HG03139 (cell line): ENCODE results near the gene SYT2.

Experiments
- ATAC-seq: cut with Tn5 transposase; IDR thresholded peaks from one replicate; pipeline ENCODE4 v1.9.1; 2021; ENCODE audit not compliant: unreplicated experiment

The SYT2 gene

DNA sequence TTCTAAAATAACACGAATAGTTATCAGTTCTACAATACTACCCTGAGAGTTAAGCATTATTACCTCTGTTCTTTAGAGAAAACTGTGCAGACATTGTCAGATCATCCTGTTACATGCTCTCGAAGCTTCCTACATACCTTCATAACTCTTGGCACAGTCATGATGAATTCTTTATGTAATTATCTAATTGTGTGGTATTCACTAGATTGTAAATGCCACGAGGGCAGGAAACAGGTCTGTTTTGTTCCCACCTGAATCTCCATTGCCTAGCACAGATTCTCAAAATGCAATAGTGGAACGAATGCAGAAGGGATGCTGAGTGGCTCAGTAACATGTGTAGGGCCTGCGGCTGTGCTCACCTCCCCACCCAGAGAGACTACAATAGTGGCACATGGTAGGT lies 3.4 kb downstream of the SYT2 start:
- no peak for ATAC-seq

DNA sequence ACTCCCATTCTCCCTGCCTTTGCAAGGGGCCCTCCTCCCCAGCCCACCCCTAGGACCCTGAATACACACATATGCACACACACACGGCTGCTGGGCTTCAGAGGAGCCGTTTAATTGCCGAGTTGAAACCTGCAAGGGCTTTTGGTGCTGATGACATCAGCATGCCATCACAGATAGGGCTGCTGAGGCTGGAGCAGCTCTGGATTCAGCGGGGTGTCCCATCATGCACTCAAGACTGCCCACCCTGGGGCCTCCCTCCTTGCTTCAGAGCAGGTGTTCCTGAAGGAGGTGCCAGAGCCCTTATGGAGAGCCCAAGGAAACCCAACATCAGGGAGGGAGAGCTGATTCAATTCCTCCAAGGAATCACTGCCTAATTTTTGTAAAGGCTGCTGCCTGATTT lies 5.7 kb downstream of the SYT2 start:
- no peak for ATAC-seq

DNA sequence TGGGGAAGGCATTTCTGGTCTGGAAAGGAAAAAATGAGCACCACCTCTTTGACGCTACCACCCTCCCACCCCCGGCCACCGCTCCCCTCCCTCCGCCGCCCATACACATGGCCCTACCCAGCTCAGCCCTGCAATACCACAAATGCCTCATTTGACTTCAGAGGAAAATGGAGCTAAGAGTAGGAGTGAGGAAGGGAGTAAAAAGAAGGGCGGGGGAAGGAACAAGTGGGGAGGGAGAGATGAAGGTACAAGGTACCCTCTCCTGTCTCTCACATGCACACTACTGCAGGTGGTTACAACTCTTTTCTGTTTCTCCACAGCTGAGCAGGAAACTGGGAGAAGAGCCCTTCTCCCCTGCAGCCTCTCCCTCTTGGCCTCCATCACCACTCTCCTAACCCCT lies 7.1 kb downstream of the SYT2 start:
- ATAC-seq = no peak

DNA sequence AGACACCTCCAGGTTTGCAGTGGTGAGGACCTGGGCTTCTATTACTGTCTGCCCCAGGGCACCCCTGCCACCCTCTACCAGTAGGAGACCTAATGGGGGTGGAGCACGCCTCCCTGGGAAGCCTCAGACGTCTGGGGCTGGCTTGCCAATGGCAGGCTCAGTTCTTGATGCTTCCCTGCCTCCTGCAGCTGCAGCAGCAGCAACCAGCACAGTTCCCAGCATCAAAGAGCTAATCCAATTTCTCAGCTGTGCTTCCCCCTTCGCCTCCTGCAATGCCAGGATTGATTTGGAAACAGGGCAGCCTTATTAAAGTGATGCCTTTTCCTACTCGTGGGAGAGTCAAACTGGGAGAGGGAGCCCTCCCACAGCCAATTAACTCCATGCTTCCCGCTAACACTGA lies 8.2 kb downstream of the SYT2 start:
- no peak for ATAC-seq

DNA sequence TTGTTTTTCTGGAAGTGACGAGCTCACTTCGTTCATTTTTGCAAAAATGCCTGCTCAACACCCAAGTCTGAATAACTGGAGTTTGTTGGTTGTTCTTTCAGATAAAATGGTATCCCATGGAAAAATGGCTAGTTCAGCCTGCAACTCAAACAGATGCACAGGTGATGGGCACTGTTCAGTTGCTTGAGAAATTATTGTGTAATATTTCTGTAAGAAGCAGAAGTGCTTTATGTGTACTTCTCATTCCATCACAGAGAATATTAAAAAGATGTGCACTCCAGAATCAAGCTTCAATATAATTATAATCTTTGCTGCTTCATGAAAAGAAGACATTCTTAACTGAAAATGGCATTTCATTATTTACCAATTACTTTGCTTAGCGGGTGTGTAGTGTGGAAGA lies 9.1 kb downstream of the SYT2 start:
- no peak for ATAC-seq

DNA sequence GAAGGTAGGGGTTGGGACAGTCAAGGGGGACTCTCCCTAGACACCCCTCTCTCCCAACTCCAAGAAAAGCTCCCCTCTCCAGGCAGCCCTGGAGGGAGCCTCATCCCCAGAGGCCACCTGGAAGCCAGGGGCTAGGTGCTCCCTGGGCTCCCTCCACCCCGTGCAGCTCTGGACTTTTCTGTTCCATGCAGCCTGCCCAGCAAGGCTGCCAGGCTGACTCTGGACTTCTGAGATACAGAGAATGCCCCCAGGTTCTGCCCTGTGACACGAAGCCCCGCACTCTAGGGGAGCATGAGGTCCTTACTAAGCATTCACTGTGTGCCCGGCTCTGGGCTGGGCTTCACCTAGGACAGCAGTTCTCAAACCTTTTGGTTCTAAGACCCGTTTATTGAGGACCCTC lies 10.2 kb downstream of the SYT2 start:
- ATAC-seq = no peak

DNA sequence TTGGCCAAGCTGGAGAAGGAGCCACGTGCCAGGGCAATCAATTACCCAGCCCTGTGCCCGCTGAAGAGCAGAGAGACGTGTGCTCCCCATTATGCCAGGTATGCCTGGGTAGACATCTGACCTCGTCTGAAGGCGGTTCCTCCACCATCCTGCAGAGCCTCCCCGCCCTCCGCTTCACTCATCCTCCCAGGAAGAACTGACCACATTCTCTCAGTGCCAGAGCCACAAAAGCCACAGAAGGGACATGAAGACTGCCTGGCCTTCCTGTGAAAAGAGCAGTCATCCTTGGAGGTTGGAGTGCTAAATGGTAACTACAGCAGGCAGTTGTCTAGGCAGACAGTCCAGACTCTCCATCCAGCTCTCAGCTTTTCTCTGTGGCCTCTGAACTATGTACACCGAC lies 12.0 kb downstream of the SYT2 start:
- ATAC-seq = no peak

DNA sequence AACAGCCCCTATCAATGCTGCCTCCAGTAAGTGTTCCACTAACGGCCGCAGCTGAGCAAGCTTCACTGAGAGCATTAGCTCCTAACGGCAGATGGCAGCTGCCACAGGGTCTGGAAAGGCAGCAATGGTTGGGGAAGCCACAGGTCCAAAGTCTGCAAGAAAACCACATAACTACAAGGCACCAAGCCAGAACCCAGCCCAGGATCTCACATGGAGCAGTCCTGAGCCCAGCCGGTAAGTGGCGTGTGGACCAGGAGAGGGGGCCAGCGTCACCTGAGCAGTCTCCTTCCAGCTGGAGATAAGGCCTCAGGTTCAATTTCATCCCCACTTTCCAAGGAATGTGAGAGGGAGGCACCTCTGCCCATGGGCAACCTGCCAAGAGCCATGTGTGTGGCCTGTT lies 13.2 kb downstream of the SYT2 start:
- no peak for ATAC-seq

DNA sequence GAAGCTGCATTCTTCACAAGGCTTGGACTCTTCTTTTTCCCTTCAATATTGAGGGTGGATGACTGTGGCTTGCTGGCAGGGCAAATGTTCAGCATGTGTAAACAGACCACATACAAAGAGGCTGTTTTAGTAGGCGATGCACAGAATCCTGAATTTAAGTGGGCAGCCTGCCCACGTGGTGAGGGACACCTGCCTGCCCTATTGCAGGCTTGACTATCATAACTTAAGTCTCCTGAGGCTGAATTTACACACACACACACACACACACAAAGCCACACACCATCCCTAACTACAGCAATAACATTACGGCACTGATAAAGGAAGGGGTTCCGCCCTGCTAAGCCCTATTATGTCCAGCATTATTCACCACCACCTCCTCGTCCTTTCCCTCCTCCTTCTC lies 15.9 kb downstream of the SYT2 start:
- ATAC-seq = no peak

DNA sequence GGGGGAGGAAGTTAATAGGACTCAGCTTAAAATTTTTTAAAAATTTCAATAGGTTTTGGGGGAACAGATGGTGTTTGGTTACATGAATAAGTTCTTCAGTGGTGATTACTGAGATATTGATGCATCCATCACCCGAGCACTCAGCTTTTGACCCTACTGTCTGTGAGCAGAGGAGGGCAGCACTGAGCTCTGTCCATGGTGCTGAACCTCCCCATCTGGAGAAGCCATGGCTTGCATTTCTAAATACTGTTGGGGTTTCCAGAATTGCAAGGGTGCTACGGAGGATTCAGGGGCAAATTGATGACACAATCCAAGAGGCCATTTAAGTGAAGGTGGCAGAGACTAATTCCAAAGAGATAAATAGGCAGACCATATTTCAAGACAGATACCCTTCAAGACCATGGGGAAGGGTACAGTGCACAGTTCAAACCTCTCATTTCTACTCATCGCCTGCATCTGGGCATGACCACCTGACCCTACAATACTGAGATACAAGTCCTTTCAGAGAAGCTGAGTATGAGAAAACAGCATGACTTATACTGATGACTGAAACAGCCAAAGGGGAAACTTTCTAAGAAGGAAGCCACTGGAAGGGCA lies 17.2 kb downstream of the SYT2 start:
- ATAC-seq = no peak

DNA sequence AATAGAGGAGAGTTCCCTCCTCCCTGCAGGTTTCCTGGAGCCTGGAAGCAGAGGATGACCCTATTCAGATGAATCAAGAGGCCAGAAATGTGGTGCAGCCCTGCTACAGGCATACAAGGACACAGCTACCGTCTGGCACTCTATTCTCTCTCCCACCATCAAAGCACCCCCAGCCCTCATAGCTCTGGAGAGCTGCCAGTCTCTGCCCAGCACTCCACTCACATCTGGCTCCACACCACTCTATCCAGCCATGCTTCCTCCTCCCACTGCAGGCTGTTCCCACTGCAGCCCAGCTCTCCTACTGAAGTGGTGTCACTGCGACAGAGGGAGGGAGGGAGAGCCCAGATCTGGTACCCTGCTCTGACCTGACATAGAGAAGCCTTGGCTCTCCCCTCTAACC lies 18.4 kb downstream of the SYT2 start:
- no peak for ATAC-seq

DNA sequence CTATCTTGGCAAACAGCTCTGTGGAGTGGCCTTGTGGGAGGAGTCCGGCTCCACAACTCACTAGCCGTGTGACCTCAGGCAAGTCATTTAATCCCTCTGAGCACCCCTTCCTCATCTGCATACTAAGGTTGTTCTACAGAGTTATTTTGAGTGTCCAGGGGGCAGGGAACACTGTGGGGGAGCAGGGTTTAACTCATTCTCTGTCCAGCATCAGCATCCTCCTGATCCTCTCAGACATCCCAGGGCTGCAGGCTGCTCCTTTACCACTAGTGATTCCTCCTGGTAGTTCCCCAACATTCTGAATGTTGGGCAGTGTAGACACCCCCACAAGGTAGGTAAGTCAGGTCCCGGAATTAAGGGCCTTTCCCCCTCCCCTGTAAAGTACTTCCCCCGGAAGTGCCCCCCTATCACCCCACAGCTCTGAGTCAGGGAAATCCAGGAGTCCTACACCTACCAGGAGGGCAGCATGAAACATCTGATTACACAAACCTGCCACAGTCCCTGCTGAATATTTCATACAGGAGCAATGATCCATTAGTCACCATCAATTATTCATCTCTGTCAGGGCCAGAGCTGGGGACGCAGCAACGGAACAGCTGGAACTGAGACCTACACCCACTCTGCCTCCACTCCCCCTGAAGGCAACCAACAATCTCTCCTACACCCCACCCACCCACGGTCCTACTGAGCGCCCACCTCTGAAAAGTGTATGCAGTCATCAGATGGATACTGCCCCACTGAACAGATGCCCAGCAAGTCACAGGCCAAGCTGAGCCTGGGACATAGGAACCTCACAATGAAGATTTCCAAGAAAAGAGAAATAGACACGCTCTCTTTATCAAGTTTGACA lies 20.5 kb downstream of the SYT2 start:
- no peak for ATAC-seq

DNA sequence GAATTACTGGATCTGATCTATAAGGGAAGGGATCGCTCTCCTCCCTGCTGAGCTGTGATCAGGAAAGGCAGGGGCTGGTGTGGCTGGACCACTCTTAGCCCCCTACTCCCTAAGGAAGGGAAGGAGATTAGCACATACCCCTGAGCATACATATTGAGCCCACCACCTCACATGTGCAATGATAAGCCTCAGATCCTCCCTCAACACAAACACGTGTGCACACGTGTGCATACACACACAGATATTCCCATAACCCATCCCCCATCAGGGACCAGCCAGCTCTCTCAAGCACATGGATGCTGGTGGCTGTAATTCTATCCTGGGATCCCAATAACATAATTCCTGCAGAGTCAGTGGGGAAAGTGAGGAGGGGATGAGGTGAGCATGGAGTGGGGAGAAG lies 21.2 kb downstream of the SYT2 start:
- no peak for ATAC-seq

DNA sequence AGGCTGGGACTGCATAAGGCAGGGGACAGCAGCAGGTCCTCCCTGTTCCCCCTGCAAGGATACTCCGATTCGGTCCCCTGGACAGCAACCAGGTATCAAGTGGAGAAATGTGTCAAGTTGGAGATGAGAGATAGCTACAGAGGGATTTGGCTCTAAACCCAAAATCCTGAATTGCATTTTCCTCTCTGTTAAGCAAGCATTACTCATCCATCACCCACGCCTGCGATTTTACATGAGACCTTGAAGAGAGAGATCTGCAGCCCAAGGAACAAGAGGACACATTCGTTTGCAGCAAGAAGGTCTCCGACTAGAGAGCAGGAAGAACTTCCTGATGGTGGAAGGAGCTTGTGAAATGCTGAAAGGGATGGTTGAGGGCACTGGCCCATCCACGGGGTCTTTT lies 21.9 kb downstream of the SYT2 start:
- ATAC-seq = no peak

DNA sequence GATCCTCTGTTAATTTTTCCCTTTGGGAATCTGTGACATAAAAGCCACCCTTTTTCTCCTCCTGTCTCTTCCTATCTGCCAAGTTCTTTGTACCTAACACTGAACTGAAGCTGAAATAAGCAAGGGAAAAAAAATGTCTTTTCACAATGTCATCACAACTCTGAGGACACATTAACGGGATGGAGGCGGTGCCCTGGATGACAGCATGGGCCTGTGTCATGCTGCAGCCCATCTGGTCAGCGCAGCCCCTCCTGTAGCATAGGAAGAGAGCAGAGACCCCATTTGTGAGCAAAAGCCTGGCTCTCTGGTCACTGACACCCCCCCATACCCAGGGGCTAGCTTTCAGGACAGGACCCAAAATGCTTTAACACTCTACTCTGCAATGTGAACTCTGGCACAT lies 22.5 kb downstream of the SYT2 start:
- ATAC-seq = no peak

DNA sequence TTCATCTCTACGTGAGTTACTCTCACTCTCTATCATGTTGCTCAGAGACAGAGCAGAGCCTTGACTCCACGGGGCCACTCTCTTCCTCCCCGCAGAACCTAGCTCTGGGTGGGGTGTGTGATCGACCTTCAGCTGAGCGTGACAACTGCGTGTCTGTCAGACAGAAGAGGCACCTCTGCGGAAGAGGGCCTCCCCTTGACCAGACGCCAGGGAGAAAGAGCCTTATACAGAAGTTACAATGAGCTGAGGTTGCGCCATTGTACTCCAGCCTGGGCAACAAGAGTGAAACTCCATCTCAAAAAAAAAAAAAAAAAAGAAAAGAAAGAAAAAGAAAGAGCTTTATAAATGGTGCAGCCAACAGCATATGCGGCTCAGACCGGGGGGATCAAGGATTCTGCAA lies 22.9 kb downstream of the SYT2 start:
- no peak for ATAC-seq

DNA sequence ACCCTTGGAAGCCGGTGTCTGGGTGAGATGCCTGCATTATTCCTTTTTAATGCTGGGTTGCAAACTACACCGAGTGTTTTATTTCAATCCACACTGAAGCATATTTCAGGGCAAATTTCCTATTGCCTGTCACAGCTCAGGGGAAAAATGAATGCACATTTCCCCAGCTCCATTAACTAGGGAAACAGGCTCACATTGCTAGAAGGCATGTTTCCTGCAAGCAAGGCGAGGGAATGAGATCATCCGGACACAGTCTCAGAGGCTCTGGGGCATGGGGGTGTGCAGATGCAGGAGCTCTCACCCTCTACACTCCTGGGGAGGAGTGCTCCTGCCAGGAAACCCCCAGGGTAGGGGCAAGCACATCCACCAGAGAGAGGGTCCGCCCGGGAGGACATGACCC lies 24.6 kb downstream of the SYT2 start:
- ATAC-seq = no peak

DNA sequence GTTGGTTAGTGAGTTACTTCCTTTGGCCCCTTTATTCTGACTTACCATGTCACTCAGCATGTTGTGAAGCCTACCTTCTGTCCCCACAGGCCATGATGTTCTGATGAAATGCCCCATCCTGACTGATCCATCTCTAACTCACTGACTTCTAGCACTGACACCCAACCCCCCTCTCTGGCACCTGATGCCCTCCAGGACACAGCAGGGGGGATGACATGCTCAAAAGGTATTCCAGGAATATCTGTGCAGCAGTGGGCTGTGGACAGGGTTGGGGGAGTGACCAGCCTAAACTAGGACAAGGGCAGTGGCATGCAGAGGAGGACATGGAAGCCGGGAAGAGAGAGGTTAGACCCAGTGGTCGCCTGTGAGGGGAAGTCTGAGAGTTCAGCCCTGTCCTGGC lies 25.5 kb downstream of the SYT2 start:
- no peak for ATAC-seq

DNA sequence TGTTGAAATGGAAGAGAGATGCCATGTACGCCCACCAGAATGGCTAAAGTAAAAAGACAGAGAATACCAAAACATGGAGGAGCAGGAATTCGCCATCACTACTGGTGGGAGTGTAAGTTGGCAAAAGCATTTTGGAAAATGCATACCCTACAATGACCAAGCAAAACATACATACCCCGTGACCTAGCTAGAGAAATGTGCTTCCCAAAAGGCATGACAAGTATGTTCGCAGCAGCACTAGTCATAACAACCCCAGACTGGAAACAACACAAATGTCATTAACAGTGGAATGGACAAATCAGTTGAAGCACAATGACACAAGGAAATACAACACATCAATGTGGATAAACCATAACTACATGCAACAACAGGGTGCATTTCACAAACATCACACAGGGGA lies 27.2 kb downstream of the SYT2 start:
- no peak for ATAC-seq

DNA sequence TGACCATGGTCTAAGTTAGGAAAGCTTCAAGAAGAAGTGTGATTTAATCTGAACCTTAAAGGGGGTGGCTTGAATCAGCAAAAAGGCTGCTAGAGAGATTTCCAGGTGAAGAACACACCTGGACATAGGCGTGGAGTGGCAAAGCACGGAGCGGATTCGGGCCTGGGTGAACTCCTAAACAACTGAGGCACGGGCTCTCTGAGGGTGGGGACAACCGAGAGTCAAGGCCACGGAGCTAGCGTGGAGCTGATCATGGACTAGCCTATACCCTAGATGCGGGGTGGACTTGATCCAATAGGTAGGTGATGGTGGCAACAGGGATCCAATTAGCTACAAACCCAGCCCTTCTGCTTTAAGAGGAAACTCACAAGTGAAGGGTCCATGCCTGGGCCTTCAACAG lies 27.8 kb downstream of the SYT2 start:
- ATAC-seq = no peak

DNA sequence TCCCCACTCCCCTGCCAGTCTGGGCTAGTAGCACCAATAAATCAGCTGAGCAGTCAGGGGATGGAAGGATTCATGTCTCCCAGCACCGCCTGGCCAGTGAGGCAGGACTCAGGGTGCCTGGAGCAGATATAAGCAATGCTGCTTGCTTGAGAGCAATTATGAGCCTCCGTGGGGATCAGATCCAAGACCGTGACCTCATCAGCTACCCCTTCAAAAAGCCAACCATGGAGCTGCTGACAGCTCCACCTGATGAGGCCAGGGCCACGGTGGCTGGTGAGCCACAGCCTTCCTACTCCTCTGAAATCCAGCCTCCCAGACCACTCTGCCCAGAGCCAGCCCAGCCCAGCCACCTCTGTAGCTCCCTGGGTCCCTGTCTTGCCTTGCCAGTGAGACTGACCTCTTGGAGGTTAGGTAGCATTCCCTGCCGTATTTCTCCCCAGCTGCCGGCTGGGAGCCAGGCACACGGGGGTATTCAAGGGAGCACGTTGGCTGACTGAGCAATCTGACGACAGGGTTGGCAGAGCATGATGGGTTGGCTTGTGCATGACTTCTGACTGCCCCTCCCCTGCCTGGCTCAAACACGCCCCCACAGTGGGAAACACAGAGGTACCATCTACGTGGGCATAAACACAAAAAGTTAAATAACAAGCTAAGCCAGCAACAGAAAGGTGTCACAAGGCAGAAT lies 28.4 kb downstream of the SYT2 start:
- ATAC-seq = no peak

DNA sequence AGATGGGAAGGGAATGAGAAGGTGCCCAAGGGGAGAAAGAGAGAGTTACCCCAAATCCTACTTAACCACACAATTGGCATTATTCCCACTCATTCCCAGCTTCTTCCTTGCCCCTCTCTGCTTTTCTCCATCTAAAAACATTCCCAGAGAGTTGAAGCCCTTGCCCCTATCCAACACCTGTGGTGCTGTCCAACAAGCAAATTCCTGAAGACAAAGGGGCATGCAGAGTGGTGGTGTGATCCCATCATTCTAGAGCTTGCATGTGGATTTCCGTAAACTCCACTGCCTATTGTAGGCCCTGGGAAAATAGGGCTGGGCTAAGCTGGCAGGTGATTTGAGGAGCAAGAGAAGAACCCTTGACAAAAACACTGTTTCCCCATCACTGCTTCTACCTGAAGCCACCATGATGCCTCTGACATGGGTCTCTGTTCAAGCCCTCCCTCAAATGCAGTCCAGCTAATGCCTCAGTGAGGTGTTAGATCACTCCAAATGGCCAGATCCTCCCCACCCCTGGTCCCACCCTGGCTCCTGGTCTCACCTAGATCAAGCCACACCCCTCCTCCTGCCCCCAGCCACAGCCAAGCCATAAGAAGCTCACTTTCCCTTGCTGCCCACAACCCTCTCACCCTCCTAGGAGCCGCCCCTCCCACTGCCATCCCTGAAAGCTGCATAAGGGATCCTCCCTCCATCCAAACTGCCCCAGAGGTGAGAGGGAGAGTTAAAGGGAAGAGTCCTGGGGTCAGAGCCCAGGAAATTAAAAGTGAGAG lies 29.5 kb downstream of the SYT2 start:
- no peak for ATAC-seq
